SK-N-SH (cell line): ENCODE data around the gene CCDC18. TPM values are rescaled to one million over a fixed set of nuclear protein-coding genes. Genes with fewer than 3 reads are reported as not detected.
"Not testable (repeated sequence)": the region's sequence is repeated elsewhere in the genome, so short reads cannot be mapped to it uniquely, and the experiment has no call there.

Source experiments
- CTCF ChIA-PET: fragments of 300-600, 350-600 bp; formaldehyde crosslinking; extraction: SDS; loops from one replicate; lab custom pipeline; 2021; lab: Yijun Ruan, JAX
- POLR2A ChIA-PET: fragments of 350-600 bp; sonication (Branson Sonifier 250); formaldehyde crosslinking; extraction: SDS; loops from one replicate; lab custom pipeline; 2020; ENCODE audit warnings: antibody characterized with exemption, inconsistent platforms; lab: Yijun Ruan, JAX
- DNase-seq: peaks from one replicate; pipeline ENCODE4 v3.0.0; 2012
- H2AFZ ChIP-seq: fragments of 200-600 bp; sonication (generic); 2 replicates; pipeline ENCODE4 v1.8.1; 2016; ENCODE audit warnings: antibody characterized with exemption, mild to moderate bottlenecking, low read depth
- H3F3A ChIP-seq: fragments of 200-600 bp; sonication (generic); replicated peaks from 2 replicates; pipeline ENCODE3; 2016; ENCODE audit warnings: antibody characterized with exemption, mild to moderate bottlenecking; ENCODE audit not compliant: insufficient read depth
- H3K27ac ChIP-seq, 2 experiments: fragments of 200-500 bp in 1 of 2; fragments of 200-600 bp in 1 of 2; sonication (Bioruptor generic) in 1 of 2; sonication (generic), shearing (Covaris generic) in 1 of 2; 2 replicates each; pipeline versions ENCODE4 v1.5.1 to v1.6.1; 2014 to 2016; ENCODE audit warnings: low read depth in 2 of 2, inconsistent platforms in 1 of 2, low read length in 1 of 2, mild to moderate bottlenecking in 1 of 2, mixed read lengths in 1 of 2
- H3K27me3 ChIP-seq: fragments of 200-600 bp; sonication (generic), shearing (Covaris generic); 2 replicates; pipeline ENCODE4 v1.6.1; 2016; ENCODE audit warnings: mixed run types; ENCODE audit not compliant: insufficient read depth
- H3K36me3 ChIP-seq, 2 experiments: fragments of 200-500 bp in 1 of 2; fragments of 200-600 bp in 1 of 2; sonication (Bioruptor generic) in 1 of 2; sonication (generic) in 1 of 2; replicated peaks in 1 of 2; 2 replicates each; pipeline versions ENCODE3 to v1.5.1; 2014 to 2016; ENCODE audit warnings: low read length in 1 of 2, mild to moderate bottlenecking in 1 of 2; ENCODE audit not compliant: insufficient read depth in 2 of 2, control insufficient read depth in 1 of 2
- H3K4me1 ChIP-seq, 2 experiments: fragments of 200-500 bp in 1 of 2; fragments of 200-600 bp in 1 of 2; sonication (Bioruptor generic) in 1 of 2; sonication (generic), shearing (Covaris generic) in 1 of 2; 2 replicates each; pipeline versions ENCODE4 v1.5.1 to v1.6.1; 2014 to 2016; ENCODE audit warnings: low read depth in 1 of 2, low read length in 1 of 2, mixed run types in 1 of 2; ENCODE audit not compliant: insufficient read depth in 2 of 2, control insufficient read depth in 1 of 2
- H3K4me2 ChIP-seq: fragments of 200-600 bp; sonication (generic), shearing (Covaris generic); 2 replicates; pipeline ENCODE4 v1.6.1; 2017; ENCODE audit warnings: mixed run types
- H3K4me3 ChIP-seq, 2 experiments: fragments of 200-500 bp in 1 of 2; fragments of 200-600 bp in 1 of 2; sonication (Bioruptor generic) in 1 of 2; sonication (generic), shearing (Covaris generic) in 1 of 2; 2 replicates each; pipeline versions ENCODE4 v1.5.1 to v1.8.1; 2014 to 2016; ENCODE audit warnings: low read depth in 2 of 2, inconsistent platforms in 1 of 2, low read length in 1 of 2, mild to moderate bottlenecking in 1 of 2, mixed read lengths in 1 of 2, moderate library complexity in 1 of 2
- H3K79me2 ChIP-seq: fragments of 200-600 bp; sonication (generic); 2 replicates; pipeline ENCODE4 v1.8.1; 2017; ENCODE audit warnings: mild to moderate bottlenecking; ENCODE audit not compliant: insufficient read depth
- H3K9ac ChIP-seq: fragments of 200-600 bp; sonication (generic); 2 replicates; pipeline ENCODE4 v1.6.1; 2017; ENCODE audit warnings: mixed run types
- H3K9me2 ChIP-seq: fragments of 200-600 bp; sonication (generic); 2 replicates; pipeline ENCODE4 v1.6.1; 2017; ENCODE audit warnings: mixed run types
- H3K9me3 ChIP-seq: fragments of 200-600 bp; sonication (generic); 2 replicates; pipeline ENCODE4 v1.6.1; 2017; ENCODE audit warnings: mixed run types, mild to moderate bottlenecking, moderate library complexity
- H4K20me1 ChIP-seq: fragments of 200-600 bp; sonication (generic); 2 replicates; pipeline ENCODE4 v1.6.1; 2017; ENCODE audit warnings: mild to moderate bottlenecking, mixed run types; ENCODE audit not compliant: insufficient read depth
- CTCF ChIP-seq: fragments of 200-600 bp; sonication (generic); IDR thresholded peaks from 2 replicates; pipeline ENCODE4 v1.6.1; 2017; ENCODE audit warnings: antibody characterized with exemption, mild to moderate bottlenecking, moderate library complexity
- ELF1 ChIP-seq: IDR thresholded peaks from 2 replicates; pipeline ENCODE4 v1.4.0; 2012
- FOXJ3 ChIP-seq: sonication (generic); formaldehyde crosslinking; IDR thresholded peaks from 2 replicates; pipeline ENCODE4 v1.5.1; 2020; ENCODE audit warnings: mild to moderate bottlenecking, missing genetic modification reagents
- GATA2 ChIP-seq: sonication (generic); formaldehyde crosslinking; IDR thresholded peaks from 2 replicates; pipeline ENCODE4 v1.5.0; 2020; ENCODE audit warnings: mild to moderate bottlenecking, missing genetic modification reagents
- IRF3 ChIP-seq: fragments of 150-350 bp; IDR thresholded peaks from 2 replicates; pipeline ENCODE4 v1.6.1; 2016; ENCODE audit warnings: mild to moderate bottlenecking, low read depth, low read length
- MAX ChIP-seq: IDR thresholded peaks from 2 replicates; pipeline ENCODE4 v1.4.0; 2012; ENCODE audit warnings: low read depth
- MEF2A ChIP-seq: IDR thresholded peaks from 2 replicates; pipeline ENCODE4 v1.4.0; 2012; ENCODE audit warnings: low read depth, borderline replicate concordance
- MXI1 ChIP-seq: IDR thresholded peaks from 2 replicates; pipeline ENCODE4 v1.6.1; 2012; ENCODE audit warnings: mild to moderate bottlenecking, low read depth, low read length, improper control_type of control experiment
- NFIC ChIP-seq: IDR thresholded peaks from 2 replicates; pipeline ENCODE4 v1.4.0; 2012; ENCODE audit warnings: borderline replicate concordance
- PBX3 ChIP-seq: IDR thresholded peaks from 2 replicates; pipeline ENCODE4; 2012
- POLR2AphosphoS5 ChIP-seq: IDR thresholded peaks from 2 replicates; pipeline ENCODE4 v1.6.1; 2012; ENCODE audit warnings: low read depth, low read length
- SIN3A ChIP-seq: IDR thresholded peaks from 2 replicates; pipeline ENCODE4 v1.6.1; 2012; ENCODE audit warnings: low read depth, mild to moderate bottlenecking, low read length, moderate library complexity, borderline replicate concordance
- TEAD4 ChIP-seq: IDR thresholded peaks from 2 replicates; pipeline ENCODE4 v1.4.0; 2012; ENCODE audit warnings: mild to moderate bottlenecking, borderline replicate concordance; ENCODE audit not compliant: insufficient read depth
- USF2 ChIP-seq: fragments of 150-350 bp; IDR thresholded peaks from 2 replicates; pipeline ENCODE4 v1.6.1; 2017; ENCODE audit warnings: antibody characterized with exemption, low read length, low read depth, borderline replicate concordance
- YY1 ChIP-seq: IDR thresholded peaks from 2 replicates; pipeline ENCODE4 v1.4.0; 2012; ENCODE audit warnings: low read depth, mild to moderate bottlenecking
- WGBS: methylation state at CpG from one replicate; pipeline ENCODE4 v1.1.6; 2017; ENCODE audit warnings: low lambda C conversion rate; 5-methylcytosine and 5-hydroxymethylcytosine counted together
- polyA plus RNA-seq, 3 experiments: library from polyadenylated mRNA; depleted of rRNA; stranded (reverse); fragments of >200 nt; gene quantifications; 2 replicates each; pipeline ENCODE4 v1.2.3, GENCODE V29; 2012

The CCDC18 gene
- polyA plus RNA-seq, 1 of the 3 experiments (the other 2 are of a cell fraction) = 4.0 TPM

GRCh38 chr1:93238425-93238824, 57.9 kb downstream of the CCDC18 start (continued):
- TF ChIP-seq USF2 = no peak
- TF ChIP-seq MAX = no peak
- no peak for TF ChIP-seq NFIC

GRCh38 chr1:93239863-93240262, 59.3 kb downstream of the CCDC18 start:
- CTCF ChIA-PET = interaction anchor here (1.0 kb wide), 1 partner anchor 20 kb away, joined by 3 read pairs; no protein-coding TSS in a partner anchor
- no peaks in the 10 kb centered on the region for H4K20me1 ChIP-seq

GRCh38 chr1:93243233-93243632, 62.7 kb downstream of the CCDC18 start:
- WGBS = 96% methylated on average over 3 of the region's 3 CpGs
- H3K36me3 ChIP-seq = peaks cover 14 to 44% of the 10 kb centered on the region in 2 experiments
- H4K20me1 ChIP-seq, H3K27me3 ChIP-seq, H3K4me2 ChIP-seq, H3K27ac ChIP-seq, POLR2A ChIA-PET, DNase-seq, H3K9me3 ChIP-seq, H3K9me2 ChIP-seq, H3K4me1 ChIP-seq, H3F3A ChIP-seq, H3K4me3 ChIP-seq, H3K79me2 ChIP-seq, H2AFZ ChIP-seq, H3K9ac ChIP-seq, CTCF ChIA-PET: not testable (repeated sequence)

More at GRCh38 chr1:93239863-93240262, 59.3 kb downstream of the CCDC18 start:
- Histone ChIP-seq H3K9me2 (no peaks in the 10 kb centered on the region), H3K9me3 (no peaks in the 10 kb centered on the region), H3K9ac (no peak overlapping the region), H3K36me3 (peaks cover 20 to 48% of the 10 kb centered on the region in 2 experiments), H3K4me3 (no peak overlapping the region), H3K27me3 (no peaks in the 10 kb centered on the region), H3K27ac (no peak overlapping the region), H3K4me2 (no peak overlapping the region), H3F3A (no peaks in the 10 kb centered on the region), H2AFZ (no peak overlapping the region), H3K4me1 (no peaks in the 10 kb centered on the region), H3K79me2 (no peaks in the 10 kb centered on the region)
- DNase-seq = no peak
- TF ChIP-seq CTCF (no peak), TEAD4 (no peak), FOXJ3 (no peak), SIN3A (no peak), USF2 (no peak), MEF2A (no peak), MXI1 (no peak), POLR2AphosphoS5 (no peak), ELF1 (no peak), GATA2 (CRISPR knock-in tag) (no peak), IRF3 (no peak), MAX (no peak), YY1 (no peak), PBX3 (no peak)
- 79% methylated on average over 3 of the region's 3 CpGs for whole genome bisulfite sequencing
- POLR2A ChIA-PET = no interaction called here
